CD4-positive, CD25-positive, alpha-beta regulatory T cell (primary cell): Measurements from ENCODE around the gene FAM50B. TPM values are rescaled to one million over a fixed set of nuclear protein-coding genes. Genes with fewer than 3 reads are reported as not detected.

Experiments
- ATAC-seq, 2 donors: fragments of 150-1000 bp; cut with Tn5 transposase; one replicate each; pipeline ENCODE4 v1.10.0; 2021; ENCODE audit warnings: low read depth in 2 of 2, moderate number of reproducible peaks in 2 of 2, moderate library complexity in 1 of 2
- DNase-seq, 3 donors: peaks; one replicate each; pipeline versions ENCODE4 v3.0.0 to v3.0.0-alpha.2; 2012 to 2022; ENCODE audit warnings: mixed read lengths in 1 of 3
- H3K27ac ChIP-seq: one replicate; pipeline ENCODE4 v1.7.0; 2013; ENCODE audit warnings: mild to moderate bottlenecking, low read length; ENCODE audit not compliant: insufficient read depth, poor library complexity, severe bottlenecking
- H3K27me3 ChIP-seq: one replicate; pipeline ENCODE4 v1.7.0; 2013; ENCODE audit warnings: low read length; ENCODE audit not compliant: control insufficient read depth, insufficient read depth
- H3K36me3 ChIP-seq: one replicate; pipeline ENCODE4 v1.7.0; 2013; ENCODE audit warnings: mild to moderate bottlenecking, low read length, moderate library complexity; ENCODE audit not compliant: control insufficient read depth, insufficient read depth
- H3K4me1 ChIP-seq: 2 replicates; pipeline ENCODE4 v1.7.0; 2013; ENCODE audit warnings: mild to moderate bottlenecking, low read length; ENCODE audit not compliant: insufficient read depth, control insufficient read depth, poor library complexity, severe bottlenecking
- H3K4me3 ChIP-seq: one replicate; pipeline ENCODE4 v1.7.0; 2013; ENCODE audit warnings: low read depth, mild to moderate bottlenecking, low read length, moderate library complexity
- H3K9me3 ChIP-seq, 2 experiments: 1 replicate in 1 of 2; 2 replicates in 1 of 2; pipeline ENCODE4 v1.7.0; 2013; ENCODE audit warnings: low read length in 2 of 2, mild to moderate bottlenecking in 1 of 2, moderate library complexity in 1 of 2; ENCODE audit not compliant: control insufficient read depth in 2 of 2
- H3K27ac Mint-ChIP-seq, 3 donors: one replicate each; pipeline ENCODE4 v1.8.0; 2020 to 2022; ENCODE audit warnings: mild to moderate bottlenecking in 3 of 3, mixed read lengths in 3 of 3, moderate library complexity in 2 of 3
- H3K27me3 Mint-ChIP-seq: one replicate; pipeline ENCODE4 v1.8.0; 2022; ENCODE audit warnings: mild to moderate bottlenecking, mixed read lengths
- H3K36me3 Mint-ChIP-seq: one replicate; pipeline ENCODE4 v1.8.0; 2020; ENCODE audit warnings: mixed read lengths
- H3K4me1 Mint-ChIP-seq, 4 donors: one replicate each; pipeline ENCODE4 v1.8.0; 2020 to 2022; ENCODE audit warnings: mixed read lengths in 4 of 4, mild to moderate bottlenecking in 1 of 4
- H3K4me3 Mint-ChIP-seq, 4 donors: one replicate each; pipeline ENCODE4 v1.8.0; 2020 to 2022; ENCODE audit warnings: mild to moderate bottlenecking in 4 of 4, mixed read lengths in 4 of 4, moderate library complexity in 3 of 4
- H3K9me3 Mint-ChIP-seq, 7 donors: one replicate each; pipeline ENCODE4 v1.8.0; 2020 to 2022; ENCODE audit warnings: mixed read lengths in 7 of 7, mild to moderate bottlenecking in 3 of 7, moderate library complexity in 2 of 7
- polyA plus RNA-seq, 4 donors: library from polyadenylated mRNA; unstranded; fragments of 300-500 nt; fragmentation: Illumina TruSeq; gene quantifications; one replicate each; pipeline ENCODE4 v1.2.3, GENCODE V29; 2021
- total RNA-seq: library from RNA; stranded (reverse); gene quantifications from one replicate; pipeline ENCODE4 v1.2.3, GENCODE V29; 2022

Gene FAM50B, protein sequence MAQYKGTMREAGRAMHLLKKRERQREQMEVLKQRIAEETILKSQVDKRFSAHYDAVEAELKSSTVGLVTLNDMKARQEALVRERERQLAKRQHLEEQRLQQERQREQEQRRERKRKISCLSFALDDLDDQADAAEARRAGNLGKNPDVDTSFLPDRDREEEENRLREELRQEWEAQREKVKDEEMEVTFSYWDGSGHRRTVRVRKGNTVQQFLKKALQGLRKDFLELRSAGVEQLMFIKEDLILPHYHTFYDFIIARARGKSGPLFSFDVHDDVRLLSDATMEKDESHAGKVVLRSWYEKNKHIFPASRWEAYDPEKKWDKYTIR
- 6.0 TPM for total RNA-seq
- 10 to 100 TPM; 17.3 to 23.8 (median 21.8) TPM for polyA plus RNA-seq

DNA sequence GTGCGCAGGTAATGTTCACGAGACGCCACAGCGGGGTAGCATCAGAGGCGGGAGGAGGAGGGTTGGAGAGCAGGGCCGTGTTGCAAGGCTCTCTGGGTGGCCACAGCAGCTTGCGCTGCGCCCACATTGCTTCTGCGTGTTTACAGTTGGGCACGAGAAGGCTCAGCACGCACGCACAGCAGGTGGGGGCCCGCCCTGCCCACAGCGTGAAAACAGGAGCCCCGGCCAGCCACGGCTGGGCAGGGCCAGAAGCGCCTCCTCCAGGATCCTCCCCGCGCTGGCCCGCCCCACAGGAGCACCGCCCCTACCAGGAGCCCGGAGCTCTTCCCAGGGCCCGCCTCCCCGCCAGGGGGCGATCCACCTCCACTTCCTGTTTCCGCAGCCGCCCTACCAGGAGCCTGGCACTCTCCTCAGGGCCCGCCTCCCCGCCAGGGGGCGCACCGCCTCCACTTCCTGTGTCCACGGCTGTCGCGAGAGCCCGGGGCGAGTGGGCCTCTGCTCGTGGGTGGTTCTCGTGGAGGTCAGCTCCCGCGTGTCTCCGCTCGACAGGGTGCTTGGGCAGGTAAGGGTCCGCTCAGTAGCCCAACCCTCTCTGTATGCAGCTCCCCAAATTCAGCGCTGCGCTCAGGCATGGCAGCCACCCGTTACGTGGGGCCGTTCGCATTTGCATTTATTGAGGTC is at the start of gene FAM50B:
TSS of gene FAM50B (plus strand) at position 449 of the 681 bp plus-strand sequence. CDS start 439 bp downstream, outside the sequence.
- DNase-seq, result peak; percentile 87 to 93 (median 90)
- H3K4me1 Mint-ChIP-seq, result peaks cover 10 to 40% (median 24%) of the 10 kb centered on the region in 4 donors
- Histone ChIP-seq H3K27me3 (no peaks in the 10 kb centered on the region), H3K9me3 (no peaks in the 10 kb centered on the region), H3K27ac (peak within 1 kb of the TSS; percentile 68), H3K4me3 (peak within 1 kb of the TSS; percentile 57), H3K36me3 (no peaks in the 10 kb centered on the region), H3K4me1 (peaks cover 34% of the 10 kb centered on the region)
- peaks cover 4% of the 10 kb centered on the region for H3K36me3 Mint-ChIP-seq
- peaks cover 0 to 3% (median 0%) of the 10 kb centered on the region in 7 donors for H3K9me3 Mint-ChIP-seq
- peak; percentile 95 to 96 for ATAC-seq
- H3K27ac Mint-ChIP-seq, result peak within 1 kb of the TSS; percentile 87 to 93 (median 90)
- peaks cover 4% of the 10 kb centered on the region for H3K27me3 Mint-ChIP-seq
- H3K4me3 Mint-ChIP-seq, result peak within 1 kb of the TSS; percentile 82 to 88 (median 86)

DNA sequence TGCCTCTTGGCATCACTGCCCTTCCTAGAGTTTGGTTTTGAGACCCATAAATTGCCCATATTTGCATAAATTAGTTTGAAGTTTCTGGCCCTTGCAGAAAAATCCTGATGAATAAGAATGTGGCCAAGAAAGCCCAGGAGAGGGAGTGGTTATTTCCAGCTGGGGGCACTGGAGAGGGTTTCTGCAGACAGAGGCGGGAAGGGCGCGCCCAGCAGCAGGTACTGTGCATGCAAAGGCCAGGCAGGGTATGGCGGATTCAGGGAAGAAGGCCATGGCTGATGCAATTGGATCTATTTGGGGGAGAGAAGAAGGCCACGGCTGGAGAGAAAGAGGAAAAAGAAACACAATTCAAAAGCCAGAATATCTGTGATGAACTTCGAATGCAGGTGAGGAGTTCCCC is 49.5 kb upstream of the FAM50B start:
- H3K4me1 Mint-ChIP-seq, result peaks cover 0 to 20% (median 12%) of the 10 kb centered on the region in 4 donors
- Histone ChIP-seq H3K27me3 (no peaks in the 10 kb centered on the region), H3K9me3 (no peaks in the 10 kb centered on the region), H3K27ac (no peak overlapping the region), H3K36me3 (no peaks in the 10 kb centered on the region), H3K4me3 (no peak overlapping the region), H3K4me1 (no peaks in the 10 kb centered on the region)
- H3K27me3 Mint-ChIP-seq, result no peaks in the 10 kb centered on the region
- ATAC-seq (no peak), DNase-seq (no peak)
- H3K9me3 Mint-ChIP-seq, result peaks cover 0 to 1% (median 0%) of the 10 kb centered on the region in 7 donors
- H3K4me3 Mint-ChIP-seq, result no peak overlapping the region
- no peaks in the 10 kb centered on the region for H3K36me3 Mint-ChIP-seq
- H3K27ac Mint-ChIP-seq, result no peak overlapping the region

DNA sequence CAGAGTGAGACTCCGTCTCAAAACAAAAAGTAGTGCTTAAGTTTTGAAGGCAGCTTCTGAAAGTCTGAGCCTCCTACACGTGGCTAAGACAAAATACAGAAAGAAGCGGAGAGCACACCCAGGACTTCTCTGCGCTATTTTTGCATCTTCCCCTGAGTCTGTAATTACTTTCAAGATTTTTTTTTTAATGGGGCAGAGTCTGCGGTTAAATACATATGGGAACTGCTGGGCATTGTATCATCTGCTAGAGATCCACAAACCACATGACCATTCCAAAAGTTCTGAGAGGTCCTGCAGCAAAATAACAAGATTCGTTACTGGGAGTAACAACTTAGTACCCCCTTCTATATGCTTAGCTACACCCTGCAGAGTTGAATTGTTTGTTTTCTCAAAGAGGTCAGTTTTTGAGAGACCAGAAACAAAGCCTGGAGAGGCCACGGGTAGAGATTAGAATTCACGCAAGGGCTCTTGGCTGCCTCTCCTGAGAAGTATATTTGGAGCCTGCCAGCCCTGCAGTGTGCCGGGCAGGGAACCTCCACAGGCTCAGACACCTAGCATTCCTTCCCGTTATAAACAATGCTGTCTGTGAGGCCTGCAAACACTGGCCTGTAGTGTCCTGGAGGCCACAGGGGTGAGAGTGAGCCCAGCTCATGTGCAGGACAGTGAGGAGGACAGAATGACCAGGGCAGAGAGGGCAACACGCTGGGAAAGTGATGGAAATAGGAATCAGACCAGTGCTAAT is 48.2 kb upstream of the FAM50B start:
- no peak overlapping the region for H3K27ac ChIP-seq
- no peaks in the 10 kb centered on the region for H3K9me3 ChIP-seq
- H3K4me3 ChIP-seq, result no peak overlapping the region
- no peak for DNase-seq
- Mint-ChIP-seq H3K27ac (no peak overlapping the region), H3K4me1 (peaks cover 0 to 20% (median 12%) of the 10 kb centered on the region in 4 donors), H3K9me3 (peaks cover 0 to 1% (median 0%) of the 10 kb centered on the region in 7 donors), H3K27me3 (peaks cover 4% of the 10 kb centered on the region), H3K4me3 (no peak overlapping the region), H3K36me3 (no peaks in the 10 kb centered on the region)
- ATAC-seq, result no peak
- H3K4me1 ChIP-seq, result no peaks in the 10 kb centered on the region
- no peaks in the 10 kb centered on the region for H3K27me3 ChIP-seq
- no peaks in the 10 kb centered on the region for H3K36me3 ChIP-seq

DNA sequence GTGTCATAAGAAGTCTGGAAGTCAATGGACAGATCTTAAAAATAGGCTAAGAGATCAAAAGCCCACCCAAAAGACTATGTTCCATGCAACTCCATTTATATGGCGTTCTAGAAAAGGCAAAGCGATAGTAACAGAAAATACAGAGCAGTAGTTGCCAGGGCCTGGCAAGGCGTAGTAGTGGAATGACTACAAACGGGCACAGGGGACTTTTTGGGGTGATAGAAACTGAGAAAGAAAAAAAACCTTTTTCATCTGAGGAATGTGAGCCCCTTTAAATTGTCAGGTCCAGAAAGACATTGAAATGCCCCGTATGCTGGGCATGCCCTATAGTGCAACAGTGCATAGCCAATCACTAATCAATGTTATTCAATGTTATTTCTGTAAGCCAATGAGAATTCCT is 47.2 kb upstream of the FAM50B start:
- ATAC-seq (no peak), DNase-seq (no peak)
- peak overlapping the region; percentile 34 for H3K4me3 ChIP-seq
- Mint-ChIP-seq H3K4me1 (peaks cover 0 to 20% (median 12%) of the 10 kb centered on the region in 4 donors), H3K9me3 (peaks cover 0 to 1% (median 0%) of the 10 kb centered on the region in 7 donors), H3K27ac (no peak overlapping the region), H3K27me3 (peaks cover 4% of the 10 kb centered on the region), H3K4me3 (peak overlapping the region in 1 of 4 donors; percentile 14), H3K36me3 (no peaks in the 10 kb centered on the region)
- no peaks in the 10 kb centered on the region for H3K4me1 ChIP-seq
- no peaks in the 10 kb centered on the region for H3K27me3 ChIP-seq
- H3K9me3 ChIP-seq, result no peaks in the 10 kb centered on the region
- H3K36me3 ChIP-seq, result no peaks in the 10 kb centered on the region
- H3K27ac ChIP-seq, result no peak overlapping the region

DNA sequence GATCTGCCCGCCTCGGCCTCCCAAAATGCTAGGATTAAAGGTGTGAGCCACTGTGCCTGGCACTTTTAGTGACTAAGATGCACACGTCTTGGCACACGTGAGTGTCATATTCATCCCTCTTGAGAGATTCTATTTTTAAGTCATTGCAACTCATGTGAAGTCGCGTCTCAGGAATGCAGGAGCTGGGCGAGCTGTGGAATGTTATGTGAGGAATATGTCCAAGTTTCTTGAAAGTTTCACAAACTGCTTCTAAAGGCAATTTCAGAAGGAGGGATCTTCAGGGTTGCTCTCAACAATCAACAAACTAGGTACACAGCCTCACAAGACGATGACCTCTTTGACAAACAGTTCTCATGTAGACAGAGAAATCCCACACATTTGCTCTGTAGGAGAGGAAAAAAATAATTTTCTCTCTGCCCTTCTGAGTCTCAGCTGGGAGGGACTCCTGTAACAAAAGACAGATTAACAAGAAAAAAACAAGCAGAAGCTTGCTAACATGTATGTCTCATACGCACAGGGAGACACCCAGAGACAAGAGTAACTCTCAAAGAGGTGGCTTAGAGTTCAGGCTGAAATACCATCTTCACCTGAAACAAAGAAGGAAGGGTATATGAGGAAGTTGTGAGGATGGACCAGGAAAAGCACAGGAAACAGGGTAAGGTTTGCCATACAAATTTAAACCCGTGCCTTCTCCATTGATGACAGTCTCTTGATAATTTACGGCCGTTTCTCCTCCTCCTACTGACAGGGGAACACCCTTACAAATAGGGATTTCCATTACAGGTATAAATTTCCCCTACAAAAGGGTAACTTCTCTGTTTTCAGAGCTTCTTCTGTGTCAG is 45.3 kb upstream of the FAM50B start:
- Mint-ChIP-seq H3K4me3 (no peak overlapping the region), H3K36me3 (no peaks in the 10 kb centered on the region), H3K27ac (peak overlapping the region in 2 of 3 donors; percentile 16 to 75), H3K9me3 (peaks cover 0 to 1% (median 0%) of the 10 kb centered on the region in 7 donors), H3K4me1 (peaks cover 0 to 25% (median 10%) of the 10 kb centered on the region in 4 donors), H3K27me3 (peaks cover 4% of the 10 kb centered on the region)
- DNase-seq (no peak), ATAC-seq (peak in 1 of 2 donors; percentile 34)
- Histone ChIP-seq H3K27me3 (no peaks in the 10 kb centered on the region), H3K4me1 (no peaks in the 10 kb centered on the region), H3K4me3 (no peak overlapping the region), H3K36me3 (no peaks in the 10 kb centered on the region), H3K27ac (no peak overlapping the region), H3K9me3 (no peaks in the 10 kb centered on the region)

DNA sequence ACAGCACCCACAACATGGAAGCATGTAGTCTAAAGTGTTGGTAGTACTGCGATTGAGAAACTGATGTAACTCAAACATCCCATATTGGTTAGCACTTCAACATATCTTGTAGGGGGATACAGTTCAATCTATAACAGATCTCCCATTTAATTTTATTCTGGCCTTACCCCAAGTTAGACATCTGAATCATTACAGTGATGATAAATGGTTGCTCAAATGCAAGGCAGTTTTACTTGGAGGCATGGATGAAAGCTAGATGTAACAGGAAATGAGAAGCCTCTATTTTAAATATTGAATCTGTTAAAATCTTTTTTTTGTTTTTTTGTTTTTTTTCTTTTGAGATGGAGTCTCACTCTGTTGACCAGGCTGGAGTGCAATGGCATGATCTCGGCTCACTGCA is 44.2 kb upstream of the FAM50B start:
- Histone ChIP-seq H3K4me3 (no peak overlapping the region), H3K9me3 (no peaks in the 10 kb centered on the region), H3K27ac (no peak overlapping the region), H3K36me3 (no peaks in the 10 kb centered on the region), H3K4me1 (no peaks in the 10 kb centered on the region), H3K27me3 (no peaks in the 10 kb centered on the region)
- no peak for DNase-seq
- ATAC-seq, result no peak
- Mint-ChIP-seq H3K4me1 (peaks cover 0 to 25% (median 10%) of the 10 kb centered on the region in 4 donors), H3K4me3 (no peak overlapping the region), H3K9me3 (peaks cover 0 to 1% (median 0%) of the 10 kb centered on the region in 7 donors), H3K27ac (no peak overlapping the region), H3K36me3 (no peaks in the 10 kb centered on the region), H3K27me3 (peaks cover 4% of the 10 kb centered on the region)
